NCI-H226 (cell line): Measurements from ENCODE around the gene GGN.
"Not testable (repeated sequence)": the region's sequence is repeated elsewhere in the genome, so short reads cannot be mapped to it uniquely, and the experiment has no call there.

Experiments
- DNase-seq: peaks from one replicate; pipeline ENCODE4 v3.0.0-alpha.2; 2015

The GGN gene

DNA sequence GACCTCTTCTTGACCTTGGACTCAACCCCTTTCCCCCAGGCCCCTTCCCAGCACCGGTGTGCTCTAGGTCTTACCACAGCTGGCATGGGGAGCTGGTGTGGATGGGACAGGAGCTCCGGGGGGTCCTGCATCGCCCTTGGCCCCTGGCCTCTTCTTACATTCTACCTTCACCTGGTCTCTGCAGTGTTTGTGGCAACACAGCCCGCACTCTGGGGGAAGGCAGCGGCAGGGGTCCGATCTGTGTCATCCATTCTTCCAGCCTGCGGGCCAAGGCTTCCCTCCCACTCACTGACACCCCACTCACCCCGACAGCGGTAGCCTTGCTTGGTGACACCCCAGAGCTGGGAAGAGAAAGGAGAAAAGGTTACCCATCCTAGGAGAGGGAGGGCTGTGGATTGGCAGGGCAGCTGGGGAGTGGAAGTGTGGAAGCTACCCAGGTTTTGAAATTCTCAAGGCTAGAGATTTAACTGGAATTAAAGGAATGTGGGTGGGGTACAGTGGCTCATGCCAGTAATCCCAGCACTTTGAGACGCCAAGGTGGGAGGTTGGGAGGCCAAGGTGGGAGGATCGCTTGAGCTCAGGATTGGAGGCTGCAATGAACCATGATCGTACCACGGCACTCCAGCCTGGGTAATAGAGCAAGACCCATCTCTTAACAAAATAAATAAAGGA lies 23.3 kb upstream of the GGN start:
- peak; percentile 82 for DNase-seq

- not testable (repeated sequence) for DNase-seq
Observed at GRCh38 chr19:38410407-38410806, 22.6 kb upstream of the GGN start.

DNA sequence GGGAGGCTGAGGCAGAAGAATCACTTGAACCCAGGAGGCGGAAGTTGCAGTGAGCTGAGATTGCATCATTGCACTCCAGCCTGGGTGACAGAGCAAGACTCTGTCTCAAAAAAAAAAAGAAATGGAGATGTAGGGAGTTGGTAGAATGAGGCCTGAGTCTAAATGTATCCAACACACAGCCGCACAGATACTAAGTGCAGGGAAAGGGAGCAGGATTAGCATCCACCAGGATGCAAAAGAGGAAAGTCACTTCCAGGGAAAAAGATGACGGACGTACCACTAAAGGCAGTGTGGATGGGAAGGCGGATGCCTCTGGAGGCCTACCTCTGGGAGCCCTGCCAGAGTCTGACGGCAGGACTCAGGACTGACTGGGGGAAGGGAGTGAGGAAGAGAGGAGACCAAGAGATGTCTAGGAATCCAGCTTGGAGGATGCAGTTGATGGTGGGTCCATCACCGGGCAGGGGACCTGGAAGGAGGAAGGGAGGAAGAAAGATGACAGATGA lies 21.8 kb upstream of the GGN start:
- peak; percentile 48 for DNase-seq

- no peak for DNase-seq
Observed at GRCh38 chr19:38405276-38405675, 17.4 kb upstream of the GGN start.

DNA sequence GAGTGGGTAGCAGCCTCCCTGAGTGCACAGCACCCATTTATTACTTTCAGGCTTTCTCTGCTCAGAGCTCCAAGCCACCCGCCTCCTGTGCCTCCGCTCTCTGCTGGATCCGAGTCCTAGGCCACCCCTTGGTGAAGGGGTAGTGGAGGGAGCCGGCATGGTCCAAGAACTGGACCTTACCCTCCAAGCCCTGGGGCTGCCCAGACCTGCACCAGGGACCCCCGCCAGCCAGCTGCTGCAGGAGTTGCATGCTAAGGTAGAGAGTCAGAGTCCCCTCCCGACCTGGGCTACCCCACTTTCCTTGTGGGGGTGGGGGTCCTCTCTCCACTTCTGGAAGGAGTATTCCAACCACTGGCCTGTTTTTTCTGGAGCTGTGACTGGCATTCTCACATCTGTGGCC lies 17.0 kb upstream of the GGN start:
- no peak for DNase-seq

GRCh38 chr19:38402967-38403674 lies 15.3 kb upstream of the GGN start, which contains the start of gene FAM98C:
Gene FAM98C (plus strand): TSS chr19:38403093. CDS start chr19:38403154, 61 bp downstream.
- peak; percentile 93 for DNase-seq

GRCh38 chr19:38402623-38402966 lies 14.8 kb upstream of the GGN start:
- DNase-seq = no peak

DNA sequence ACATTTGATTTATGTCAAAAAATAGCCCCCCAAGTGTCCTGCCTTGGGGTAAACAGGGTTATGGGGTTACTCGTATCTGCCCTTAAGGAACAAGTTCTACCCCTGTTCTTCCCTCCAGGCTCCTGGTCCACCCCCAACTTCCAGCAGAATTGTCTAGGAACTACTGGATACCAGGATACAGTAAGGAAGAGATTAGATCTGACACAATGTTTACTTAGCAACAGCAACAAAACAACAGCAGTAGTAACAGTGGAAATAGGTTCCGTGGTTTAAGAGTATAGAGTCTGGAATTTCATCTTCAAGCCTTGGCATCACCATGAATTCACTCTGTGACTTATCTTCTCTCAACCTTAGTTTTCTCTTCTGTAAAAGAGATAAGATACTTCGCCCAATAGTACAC lies 13.3 kb upstream of the GGN start:
- peak; percentile 76 for DNase-seq

GRCh38 chr19:38400361-38400760 lies 12.5 kb upstream of the GGN start:
- DNase-seq = no peak

DNA sequence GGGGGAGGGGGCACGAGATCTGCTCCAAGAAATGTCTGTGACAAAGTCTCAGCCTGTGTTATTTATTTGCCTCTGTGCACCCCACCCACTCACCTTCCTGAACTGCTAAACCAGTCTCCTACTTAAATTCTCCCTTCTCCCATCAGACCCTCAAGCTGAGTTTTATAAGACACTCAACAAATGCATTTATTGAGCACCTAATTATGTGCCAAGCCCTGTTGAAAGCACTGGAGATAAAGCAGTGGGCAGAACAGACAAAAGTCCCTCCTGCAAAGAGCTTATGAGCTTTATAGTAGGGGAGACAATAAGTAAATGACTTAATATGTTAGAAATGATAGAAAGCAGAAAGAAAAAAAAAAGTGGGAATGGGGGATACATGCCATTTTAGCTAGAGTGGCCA lies 11.7 kb upstream of the GGN start:
- no peak for DNase-seq

GRCh38 chr19:38399081-38399480 lies 11.2 kb upstream of the GGN start:
- no peak for DNase-seq

- DNase-seq = no peak
Observed at GRCh38 chr19:38395381-38396114, 7.7 kb upstream of the GGN start.

DNA sequence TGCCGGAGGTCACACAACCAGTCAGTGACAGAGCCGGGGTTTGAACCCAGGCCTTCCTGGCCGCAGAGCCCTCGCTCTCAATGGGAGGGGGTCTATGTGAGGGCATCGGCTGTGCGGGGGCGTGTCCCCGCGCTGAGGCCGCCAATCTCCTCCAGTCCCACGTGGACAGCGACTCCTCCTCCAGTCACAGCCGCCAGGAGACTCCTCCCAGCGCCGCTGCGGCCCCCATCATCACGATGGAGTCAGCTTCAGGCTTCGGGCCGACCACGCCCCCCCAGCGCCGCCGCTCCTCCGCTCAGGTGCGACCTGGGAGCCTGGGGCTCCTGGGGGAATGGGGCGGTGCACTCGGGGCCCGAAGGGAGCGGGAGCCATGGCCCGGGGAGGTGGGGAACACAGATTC lies 6.7 kb upstream of the GGN start:
- no peak for DNase-seq

GRCh38 chr19:38392707-38393308 lies 5.0 kb upstream of the GGN start:
- DNase-seq = peak; percentile 50

- DNase-seq = no peak
Observed at GRCh38 chr19:38391911-38392464, 4.2 kb upstream of the GGN start.

DNA sequence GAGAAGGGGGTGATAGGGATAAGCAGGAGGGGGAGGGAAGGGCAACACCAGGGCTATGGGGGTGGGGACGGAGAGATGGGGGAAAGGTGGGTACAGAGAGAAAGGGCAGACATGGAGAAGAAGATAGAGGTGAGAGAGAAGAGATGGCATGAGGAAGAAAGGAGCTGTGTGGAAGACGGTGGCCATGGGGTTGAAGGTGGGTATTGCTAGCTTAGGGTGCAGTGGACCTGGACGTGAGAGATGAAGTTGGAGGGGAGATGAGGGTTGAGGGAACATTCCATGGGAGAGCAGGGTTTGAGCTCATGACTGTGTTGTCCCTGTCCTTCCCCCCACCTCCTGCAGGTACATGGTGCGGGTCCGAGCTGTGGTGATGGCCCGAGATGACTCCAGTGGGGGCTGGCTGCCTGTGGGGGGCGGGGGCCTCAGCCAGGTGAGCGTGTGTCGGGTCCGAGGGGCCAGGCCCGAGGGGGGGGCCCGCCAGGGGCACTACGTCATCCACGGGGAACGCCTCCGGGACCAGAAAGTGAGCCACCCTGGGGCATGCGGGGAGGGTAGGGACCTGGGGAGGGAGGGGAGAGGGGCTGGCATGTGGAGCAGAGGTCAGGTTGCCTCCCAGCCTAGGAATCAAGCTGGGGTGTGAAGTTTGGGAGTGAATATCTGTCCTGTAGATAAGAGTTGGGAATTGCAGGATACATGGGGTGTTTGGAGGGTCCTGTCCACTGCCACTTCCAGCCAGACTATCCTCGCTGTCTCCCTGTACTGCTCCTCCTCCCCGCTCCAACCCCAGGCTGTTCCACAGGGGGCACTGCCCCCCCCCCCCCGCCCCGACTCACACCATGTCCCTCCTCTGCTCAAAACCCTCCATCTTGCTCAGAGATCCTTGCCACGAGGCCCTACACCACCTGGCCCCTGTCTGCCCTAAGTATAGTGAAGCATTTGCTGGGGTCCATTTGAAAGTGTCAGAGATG lies 2.4 kb upstream of the GGN start:
- no peak for DNase-seq

DNA sequence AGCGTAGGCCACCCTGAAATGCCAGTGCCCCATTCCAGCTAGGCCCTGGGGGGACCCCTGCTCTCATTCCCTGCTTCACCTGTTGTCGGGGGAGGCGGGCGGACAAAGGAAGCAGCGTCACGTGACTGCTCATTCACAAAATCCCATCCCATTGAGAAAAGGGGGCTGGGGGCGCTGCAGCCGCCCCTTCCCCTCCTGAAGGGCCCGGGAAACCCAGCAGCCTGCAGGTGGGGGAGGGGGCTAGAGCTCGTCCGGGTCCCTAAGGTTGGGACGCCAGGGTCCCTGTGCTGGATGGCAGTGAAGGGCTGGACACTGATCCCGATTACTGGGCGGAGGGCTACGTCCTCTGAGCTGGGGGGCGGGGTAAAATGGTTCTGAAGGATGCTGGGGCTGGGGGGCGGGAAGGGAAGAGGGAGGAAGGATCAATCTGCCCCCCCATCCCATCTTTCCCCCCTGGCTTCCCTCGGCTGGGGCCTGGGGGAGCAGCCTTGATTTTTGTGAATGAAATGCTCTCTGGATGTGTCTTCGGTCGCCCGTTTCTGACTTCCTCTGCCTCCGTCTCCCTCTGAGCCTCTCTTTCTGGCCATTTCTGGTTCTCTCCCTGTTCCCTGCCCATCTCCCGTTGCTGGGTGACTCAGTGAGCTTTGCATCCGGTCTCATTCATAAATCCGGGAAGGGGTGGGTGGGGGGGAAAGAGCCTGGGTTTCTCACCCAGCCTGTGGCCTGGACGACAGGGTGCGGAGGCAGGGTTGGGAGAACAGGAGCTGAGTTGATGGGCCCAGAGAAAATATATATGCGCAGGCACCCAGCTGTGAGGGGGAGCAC lies 1.5 kb upstream of the GGN start:
- DNase-seq = peak; percentile 68

DNA sequence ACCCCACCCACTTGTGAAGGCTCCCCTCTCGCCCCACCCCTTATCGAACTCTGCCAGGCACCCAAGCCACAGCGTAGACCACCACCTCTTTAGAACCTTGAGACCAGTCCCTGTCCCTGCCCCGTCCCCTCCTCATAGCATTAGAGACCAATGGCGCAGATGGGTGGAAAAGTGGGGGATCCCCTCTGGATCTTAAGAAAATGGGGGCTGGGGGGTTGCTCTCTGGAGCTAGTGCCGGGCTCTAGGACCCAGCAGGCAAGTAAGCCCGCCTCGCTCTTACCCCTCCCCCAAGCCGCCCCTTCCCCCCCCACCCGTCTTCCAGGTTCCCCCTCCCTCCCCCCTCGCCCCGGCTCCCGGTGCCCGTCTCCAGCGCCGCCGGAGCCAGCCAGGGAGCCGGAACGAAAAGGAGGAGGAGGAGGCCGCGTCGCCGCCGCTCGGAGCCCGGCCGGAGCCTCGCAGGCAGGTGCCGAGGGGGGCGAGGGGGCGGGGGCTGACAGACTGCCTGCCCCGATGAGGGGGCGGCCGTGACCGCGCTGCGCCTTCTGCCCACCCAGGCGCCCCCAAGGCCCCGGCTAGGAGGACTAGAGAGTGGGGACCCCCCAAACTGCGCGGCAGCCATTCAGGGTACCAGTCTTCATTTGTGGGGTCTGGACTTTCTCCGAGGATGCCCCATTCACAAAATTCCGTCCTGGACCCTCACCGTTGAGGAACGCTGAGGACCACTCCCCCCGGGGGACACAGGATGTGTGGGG lies 691 bp upstream of the GGN start, which contains the start of gene SPRED3:
TSS of gene SPRED3 (plus strand) at position 349 of the 752 bp plus-strand sequence. CDS start 1,606 bp downstream, outside the sequence.
- DNase-seq = peak; percentile 43

DNA sequence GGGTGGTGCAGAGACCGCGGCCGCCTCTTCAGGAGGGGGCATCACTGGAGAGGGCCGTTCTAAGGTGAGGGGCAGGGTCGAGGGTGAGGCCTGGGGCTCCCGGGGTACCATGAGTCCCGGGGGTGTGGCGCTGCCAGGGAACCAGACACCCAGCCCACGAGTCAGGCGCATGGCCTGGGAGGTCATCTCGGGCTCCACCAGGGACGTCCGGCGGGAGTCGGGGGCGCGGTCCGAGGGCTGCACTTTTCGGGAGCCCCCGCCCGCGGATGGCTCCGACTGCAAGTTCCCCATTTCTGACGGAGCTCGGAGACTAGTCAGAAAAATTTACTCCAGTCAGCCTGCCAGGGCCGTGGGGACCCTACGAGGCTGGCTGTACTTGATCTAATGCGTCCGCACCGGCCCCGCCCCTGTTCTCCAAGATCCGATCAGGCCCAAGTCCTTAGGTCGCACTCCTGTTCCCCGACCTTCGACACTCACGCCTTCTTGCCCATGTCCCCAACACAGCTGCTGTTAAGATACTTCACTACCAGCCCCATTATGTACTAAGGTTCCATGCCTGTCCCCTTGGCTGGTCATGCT lies 774 bp downstream of the GGN start:
- no peak for DNase-seq
